Gastroesophageal sphincter (tissue), 3 donors: ENCODE measurements around the gene EMILIN1.

Experiments used
- POLR2A ChIP-seq, 2 donors: fragments of 450-650 bp; IDR thresholded peaks; one replicate each; pipeline ENCODE4 v1.6.1; 2017; ENCODE audit warnings: antibody characterized with exemption in 2 of 2, mild to moderate bottlenecking in 2 of 2, moderate library complexity in 1 of 2
- POLR2AphosphoS5 ChIP-seq: sonication (generic); formaldehyde crosslinking; IDR thresholded peaks from one replicate; pipeline ENCODE4 v1.6.1; 2017; ENCODE audit warnings: antibody characterized with exemption
- TF ChIP-seq, protein P1 (sequence below), 4 experiments: fragments of 200-600 bp in 2 of 4; fragments of 450-650 bp in 2 of 4; sonication (generic) in 1 of 4; IDR thresholded peaks; one replicate each; pipeline ENCODE4 v1.5.1; 2017 to 2019; ENCODE audit warnings: antibody characterized with exemption in 4 of 4, mild to moderate bottlenecking in 2 of 4, moderate library complexity in 2 of 4

DNA sequence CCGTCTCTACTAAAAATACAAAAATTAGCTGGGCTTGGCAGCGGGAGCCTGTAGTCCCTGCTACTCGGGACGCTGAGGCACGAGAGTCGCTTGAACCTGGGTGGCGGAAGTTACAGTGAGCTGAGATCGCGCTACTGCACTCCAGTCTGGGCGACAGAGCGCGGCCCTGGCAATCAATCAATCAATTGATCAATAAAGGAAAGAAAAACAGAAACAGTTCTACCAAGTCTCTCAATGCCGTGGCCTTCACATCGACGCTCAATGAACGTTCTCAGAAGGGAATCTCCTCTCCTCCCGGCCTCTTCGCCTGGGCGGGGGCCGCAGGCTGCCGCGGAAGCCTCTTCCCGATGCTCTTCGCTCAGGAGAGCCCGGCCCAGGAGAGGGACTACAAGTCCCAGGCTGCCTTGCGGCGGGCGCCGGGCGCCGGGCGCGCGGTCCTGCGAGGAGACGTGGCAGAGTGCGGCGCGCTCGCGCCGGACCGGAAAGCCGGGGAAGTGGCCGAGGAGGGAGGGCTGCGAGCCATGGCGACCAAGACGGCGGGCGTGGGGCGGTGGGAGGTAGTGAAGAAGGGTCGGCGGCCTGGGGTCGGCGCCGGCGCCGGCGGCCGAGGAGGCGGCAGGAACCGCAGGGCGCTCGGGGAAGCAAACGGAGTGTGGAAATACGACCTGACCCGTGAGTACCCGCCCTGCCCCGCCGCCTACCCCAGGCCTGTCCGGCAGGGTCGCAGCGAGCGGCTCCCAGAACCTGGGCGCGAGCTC lies 45.7 kb upstream of the EMILIN1 start, which contains the start of gene TMEM214:
- TF ChIP-seq, protein P1, sequence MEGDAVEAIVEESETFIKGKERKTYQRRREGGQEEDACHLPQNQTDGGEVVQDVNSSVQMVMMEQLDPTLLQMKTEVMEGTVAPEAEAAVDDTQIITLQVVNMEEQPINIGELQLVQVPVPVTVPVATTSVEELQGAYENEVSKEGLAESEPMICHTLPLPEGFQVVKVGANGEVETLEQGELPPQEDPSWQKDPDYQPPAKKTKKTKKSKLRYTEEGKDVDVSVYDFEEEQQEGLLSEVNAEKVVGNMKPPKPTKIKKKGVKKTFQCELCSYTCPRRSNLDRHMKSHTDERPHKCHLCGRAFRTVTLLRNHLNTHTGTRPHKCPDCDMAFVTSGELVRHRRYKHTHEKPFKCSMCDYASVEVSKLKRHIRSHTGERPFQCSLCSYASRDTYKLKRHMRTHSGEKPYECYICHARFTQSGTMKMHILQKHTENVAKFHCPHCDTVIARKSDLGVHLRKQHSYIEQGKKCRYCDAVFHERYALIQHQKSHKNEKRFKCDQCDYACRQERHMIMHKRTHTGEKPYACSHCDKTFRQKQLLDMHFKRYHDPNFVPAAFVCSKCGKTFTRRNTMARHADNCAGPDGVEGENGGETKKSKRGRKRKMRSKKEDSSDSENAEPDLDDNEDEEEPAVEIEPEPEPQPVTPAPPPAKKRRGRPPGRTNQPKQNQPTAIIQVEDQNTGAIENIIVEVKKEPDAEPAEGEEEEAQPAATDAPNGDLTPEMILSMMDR (IDR thresholded peaks at IDR 0.05) = peak in 3 of 4 experiments; percentile 25 to 39 (median 25)
- peak; percentile 73 to 77 for TF ChIP-seq POLR2A (IDR thresholded peaks at IDR 0.05)
- TF ChIP-seq POLR2AphosphoS5 = peak; percentile 66
